ENCODE measurements around the gene RNF32.
A peak's percentile ranks its signal among the peaks of the same experiment; 100 is the strongest.

Gene RNF32

GRCh38 chr7:156640257-156640948, at the start of gene RNF32:
TSS of gene RNF32 (plus strand) at chr7:156640774. CDS start at chr7:156643878, 3,104 bp downstream.
- peak; percentile 87 for DNase-seq

- DNase-seq, result no peak
Observed at GRCh38 chr7:156592155-156592884, 48.3 kb upstream of the RNF32 start.

- DNase-seq, result no peak
Observed at GRCh38 chr7:156594283-156595080, 46.1 kb upstream of the RNF32 start.

GRCh38 chr7:156600496-156600895, 40.1 kb upstream of the RNF32 start:
- no peak for DNase-seq

GRCh38 chr7:156602283-156602682, 38.3 kb upstream of the RNF32 start:
- DNase-seq, result no peak

GRCh38 chr7:156603011-156603410, 37.6 kb upstream of the RNF32 start:
- DNase-seq, result no peak

GRCh38 chr7:156603629-156604028, 36.9 kb upstream of the RNF32 start:
- no peak for DNase-seq

GRCh38 chr7:156604311-156604710, 36.3 kb upstream of the RNF32 start:
- no peak for DNase-seq

- DNase-seq, result no peak
Observed at GRCh38 chr7:156604836-156605695, 35.5 kb upstream of the RNF32 start.

- no peak for DNase-seq
Observed at GRCh38 chr7:156606135-156606534, 34.4 kb upstream of the RNF32 start.

GRCh38 chr7:156606691-156607331, 33.8 kb upstream of the RNF32 start:
- no peak for DNase-seq

GRCh38 chr7:156607332-156608172, 33.0 kb upstream of the RNF32 start:
- no peak for DNase-seq

GRCh38 chr7:156608173-156608478, 32.4 kb upstream of the RNF32 start:
- DNase-seq, result no peak

- no peak for DNase-seq
Observed at GRCh38 chr7:156609010-156609877, 31.3 kb upstream of the RNF32 start.

- no peak for DNase-seq
Observed at GRCh38 chr7:156610130-156610529, 30.4 kb upstream of the RNF32 start.

- DNase-seq, result no peak
Observed at GRCh38 chr7:156610601-156611000, 30.0 kb upstream of the RNF32 start.

- no peak for DNase-seq
Observed at GRCh38 chr7:156611014-156612010, 29.3 kb upstream of the RNF32 start.

GRCh38 chr7:156612930-156613329, 27.6 kb upstream of the RNF32 start:
- DNase-seq, result no peak
